Measurements from ENCODE around the gene SPINK14.

SPINK14 gene, protein sequence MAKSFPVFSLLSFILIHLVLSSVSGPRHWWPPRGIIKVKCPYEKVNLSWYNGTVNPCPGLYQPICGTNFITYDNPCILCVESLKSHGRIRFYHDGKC

DNA sequence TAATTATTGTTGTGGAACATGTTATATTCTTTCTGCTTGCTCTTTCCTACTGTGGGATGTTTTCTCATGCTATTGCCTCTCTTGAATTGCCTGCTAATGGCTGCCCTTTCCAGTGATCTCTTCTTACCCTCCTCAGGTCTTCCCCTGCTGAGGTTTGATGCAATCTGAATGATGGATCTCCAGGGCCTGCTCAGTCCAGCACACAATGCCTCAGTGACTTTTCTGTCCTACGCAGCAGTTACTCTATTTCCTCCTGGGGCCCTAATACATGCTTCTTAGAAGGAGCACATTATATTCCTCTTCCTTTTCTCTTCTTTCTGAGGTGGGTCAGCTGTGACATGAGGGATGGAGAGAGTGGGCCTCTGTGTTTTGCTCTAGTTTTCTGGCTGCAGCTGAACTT lies at the start of gene SPINK14:
Gene SPINK14 (plus strand): TSS at position 301 of the 400 bp plus-strand sequence. CDS start 1,187 bp downstream, outside the sequence.
- DNase-seq (ENCODE audit: low spot score) = no peak

DNA sequence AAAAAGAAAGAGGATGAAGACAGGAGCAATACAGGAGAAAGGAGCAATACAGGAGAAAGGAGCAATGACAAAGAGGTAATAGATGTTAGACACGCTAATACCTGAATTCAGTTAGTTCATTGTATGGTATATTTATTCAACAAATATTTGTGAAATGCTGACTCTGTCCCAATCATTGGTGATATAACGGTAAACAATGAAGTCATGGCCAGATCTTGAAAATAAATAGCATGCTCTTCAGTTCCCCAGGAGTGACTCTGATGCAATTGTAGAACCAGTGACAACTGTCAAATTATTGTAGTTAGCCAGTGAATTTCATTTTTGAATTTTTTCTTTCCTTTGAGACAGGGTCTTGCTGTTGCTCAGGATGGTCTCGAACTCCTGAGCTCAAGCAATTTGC lies 48.0 kb upstream of the SPINK14 start:
- DNase-seq (ENCODE audit: low spot score) = no peak

DNA sequence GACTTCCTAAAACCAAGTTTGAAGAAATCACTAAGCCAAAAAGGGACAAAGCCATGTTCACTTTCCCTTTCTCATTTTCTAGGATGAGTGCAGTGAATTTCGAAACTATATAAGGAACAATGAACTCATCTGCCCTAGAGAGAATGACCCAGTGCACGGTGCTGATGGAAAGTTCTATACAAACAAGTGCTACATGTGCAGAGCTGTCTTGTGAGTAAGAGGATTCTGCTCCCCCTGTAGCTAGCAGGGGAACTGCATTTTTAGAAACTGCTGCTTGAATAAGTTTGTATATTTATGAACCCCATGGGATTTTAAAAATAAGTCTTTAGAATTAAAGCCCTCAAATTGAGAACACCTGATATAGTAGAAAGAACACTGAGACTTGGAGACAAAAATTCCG lies 42.7 kb upstream of the SPINK14 start:
- DNase-seq (ENCODE audit: low spot score) = no peak

DNA sequence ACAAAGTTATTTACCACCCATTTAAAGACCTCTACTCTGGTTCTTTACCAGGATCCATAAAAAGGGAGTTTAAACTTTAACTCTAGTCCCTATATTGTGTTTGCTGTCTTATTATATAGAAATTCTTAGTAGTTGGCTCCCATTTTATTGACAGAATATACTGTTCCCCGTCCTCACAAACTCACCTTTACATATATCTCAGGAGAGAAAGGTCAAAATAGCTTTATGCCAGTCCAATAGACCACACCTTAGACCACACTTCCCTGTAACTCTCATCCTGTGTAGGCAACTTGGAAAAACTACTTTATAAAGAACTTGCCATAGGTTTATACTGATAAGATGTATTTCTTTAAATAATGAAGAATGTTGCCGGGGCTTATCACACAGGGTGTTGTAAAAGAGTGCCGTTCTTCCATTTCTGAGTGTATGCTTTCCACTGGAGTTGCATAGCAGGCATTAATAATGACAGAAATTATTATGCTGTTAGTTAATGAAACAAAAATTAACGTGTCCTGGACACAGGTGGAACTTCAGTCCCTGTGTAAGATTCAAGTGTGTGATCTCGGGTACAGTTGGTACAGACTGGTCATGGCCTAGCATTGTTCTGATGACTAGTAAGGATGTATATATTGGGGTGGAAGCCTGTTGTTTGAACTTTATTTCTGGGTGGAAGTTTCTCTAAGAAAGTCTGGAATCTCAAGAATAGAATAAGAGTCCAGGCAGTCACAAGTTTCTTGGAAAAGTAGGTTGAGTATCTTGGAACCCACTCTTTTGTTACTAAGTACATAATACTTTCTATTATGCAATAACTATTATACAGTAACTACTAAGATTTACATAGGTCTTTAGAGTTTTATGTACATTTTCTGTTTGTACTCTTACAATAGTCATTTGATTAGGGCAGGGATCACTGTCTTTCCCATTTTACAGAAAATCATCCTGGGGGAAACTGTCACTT lies 33.0 kb upstream of the SPINK14 start:
- DNase-seq (ENCODE audit: low spot score) = no peak

DNA sequence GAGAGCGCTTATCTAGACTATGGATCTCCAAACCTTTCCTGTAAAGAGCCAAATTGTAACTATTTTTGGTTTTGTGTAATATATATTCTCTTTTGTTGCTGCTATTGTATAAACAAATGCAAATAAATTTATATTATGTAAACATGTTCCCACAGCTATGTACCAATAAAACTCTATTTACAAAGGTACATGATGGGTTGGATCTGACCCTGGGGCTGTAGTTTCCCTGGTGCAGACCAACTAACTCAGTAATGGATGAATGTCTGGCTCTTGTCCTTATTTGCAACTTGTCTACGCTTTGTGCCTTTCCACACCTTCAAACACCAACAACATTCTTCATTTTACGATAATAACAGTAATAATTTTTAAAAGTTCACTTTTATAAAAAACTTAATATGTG lies 27.5 kb upstream of the SPINK14 start:
- DNase-seq (ENCODE audit: low spot score) = no peak

DNA sequence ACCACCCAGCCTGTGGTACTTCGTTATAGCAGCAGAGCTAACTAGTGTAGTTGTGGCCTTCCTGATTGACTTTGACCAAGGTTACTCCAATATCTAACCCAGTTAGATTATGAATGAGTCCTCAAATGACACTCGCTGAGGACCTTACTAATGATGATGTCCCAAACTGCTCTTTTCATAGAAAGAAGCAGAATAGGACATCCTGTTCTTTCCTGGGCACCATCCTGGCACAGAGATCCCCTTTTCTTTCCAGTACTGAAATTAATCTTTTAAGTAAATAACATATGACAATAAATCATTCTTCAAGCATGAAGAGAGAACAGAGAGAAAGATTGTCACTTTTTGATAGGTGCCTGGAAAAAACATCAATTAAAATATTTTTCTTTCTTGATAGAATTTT lies 26.7 kb upstream of the SPINK14 start:
- DNase-seq (ENCODE audit: low spot score) = no peak

DNA sequence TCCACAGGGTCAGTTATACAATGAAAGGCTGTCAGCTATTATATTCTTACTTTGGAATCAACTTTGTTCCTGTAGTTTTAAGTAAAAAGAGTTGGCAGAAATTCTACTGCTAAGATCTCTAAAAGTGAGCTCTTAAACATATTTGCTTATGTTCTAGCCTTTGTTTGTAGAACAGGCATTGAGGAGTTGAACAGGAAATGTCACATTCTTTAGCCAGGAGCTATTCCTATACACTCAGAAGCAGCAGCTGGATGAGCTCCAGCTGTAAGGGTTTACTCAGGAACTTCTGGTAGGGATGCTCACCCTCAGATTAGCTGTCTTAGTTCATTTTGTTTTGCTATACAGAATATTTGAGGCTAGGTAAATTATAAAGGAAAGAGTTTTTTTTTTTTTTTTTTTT lies 22.4 kb upstream of the SPINK14 start:
- DNase-seq (ENCODE audit: low spot score) = no peak

DNA sequence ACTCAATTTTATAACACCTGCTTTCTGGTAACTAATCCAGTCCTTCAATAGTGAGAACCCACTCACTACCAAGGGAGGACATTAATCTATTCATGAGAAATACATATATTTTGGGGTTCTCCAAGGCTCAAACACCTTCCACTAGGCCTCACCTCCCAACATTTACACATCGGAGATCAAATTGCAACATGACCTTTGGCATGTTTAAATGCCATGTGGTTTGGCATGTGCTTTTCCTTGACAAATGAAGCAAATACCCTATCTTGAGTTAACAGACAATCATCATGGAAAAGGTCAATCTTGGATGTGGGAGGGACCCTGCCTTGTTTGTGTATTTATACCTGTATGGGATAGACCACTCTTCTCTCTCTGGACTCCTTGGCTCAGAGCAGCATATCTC lies 21.9 kb upstream of the SPINK14 start:
- DNase-seq (ENCODE audit: low spot score) = no peak

DNA sequence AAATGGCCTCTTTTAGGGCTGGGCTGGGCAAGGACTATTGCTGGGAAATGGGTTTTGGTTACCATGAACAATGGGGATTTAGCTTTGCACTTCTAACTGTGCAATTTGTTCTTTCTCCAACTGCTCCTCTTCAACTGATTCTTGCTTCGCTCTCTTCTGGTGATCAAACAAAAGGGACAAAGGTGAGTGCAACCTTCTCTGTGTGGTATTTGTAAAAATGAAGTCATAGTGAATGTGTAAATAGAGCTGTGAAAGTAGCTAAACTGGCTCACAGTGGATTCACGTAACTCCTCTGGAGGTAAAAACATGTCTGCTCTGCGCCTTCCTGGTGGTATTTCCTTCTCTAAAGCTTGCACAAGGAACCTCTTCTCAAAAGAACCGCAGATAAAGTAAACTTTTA lies 20.9 kb upstream of the SPINK14 start:
- no peak for DNase-seq (ENCODE audit: low spot score)

DNA sequence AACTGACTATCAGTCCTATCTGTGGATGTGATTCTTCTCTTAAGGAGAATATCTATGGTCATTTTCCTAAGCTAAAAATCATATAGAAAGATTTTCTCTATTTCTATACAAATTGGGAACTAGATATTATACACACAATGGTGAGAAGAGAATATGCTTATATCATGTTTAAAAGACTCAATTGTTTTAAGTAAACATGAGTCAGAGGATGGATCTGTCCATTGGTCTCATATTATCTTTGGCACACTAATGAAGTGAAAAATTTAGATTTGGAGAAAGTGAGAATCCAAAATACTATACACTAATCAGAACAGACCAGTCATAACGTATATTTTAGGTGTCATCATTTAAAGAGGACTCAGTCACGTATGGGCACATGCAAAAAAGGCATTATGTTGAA lies 16.5 kb upstream of the SPINK14 start:
- no peak for DNase-seq (ENCODE audit: low spot score)

DNA sequence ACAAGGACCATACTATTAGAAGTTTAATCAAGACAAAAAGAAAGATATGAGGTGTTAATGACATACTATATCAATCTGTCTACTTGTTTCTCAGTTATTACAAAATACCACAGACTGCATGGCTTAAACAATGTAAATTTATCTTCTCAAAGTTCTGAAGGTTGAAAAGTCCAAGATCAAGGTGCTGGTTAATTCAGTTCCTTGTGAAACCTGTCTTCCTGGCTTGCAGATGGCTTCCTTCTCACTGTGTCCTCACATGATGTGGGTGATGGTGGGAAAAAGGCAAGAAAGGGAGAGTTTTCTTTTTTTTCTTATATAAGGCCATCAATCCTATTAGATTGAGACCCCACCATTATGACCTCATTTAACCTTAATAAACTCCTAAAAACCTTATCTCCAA lies 15.6 kb upstream of the SPINK14 start:
- no peak for DNase-seq (ENCODE audit: low spot score)

DNA sequence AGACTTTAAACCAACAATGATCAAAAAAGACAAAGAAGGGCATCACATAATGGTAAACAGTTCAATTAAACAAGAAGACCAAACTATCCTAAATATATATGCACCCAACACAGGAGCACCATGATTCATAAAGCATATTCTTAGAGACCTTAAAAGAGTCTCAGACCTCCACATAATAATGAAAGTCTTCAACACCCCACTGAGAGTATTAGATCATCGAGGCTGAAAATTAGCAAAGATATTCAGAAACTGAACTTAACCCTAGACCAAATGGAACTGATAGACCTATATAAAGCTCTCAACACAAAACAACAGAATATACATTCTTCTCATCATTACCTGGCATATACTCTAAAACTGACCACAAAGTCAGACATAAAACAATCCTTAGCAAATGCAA lies 11.7 kb upstream of the SPINK14 start:
- no peak for DNase-seq (ENCODE audit: low spot score)

DNA sequence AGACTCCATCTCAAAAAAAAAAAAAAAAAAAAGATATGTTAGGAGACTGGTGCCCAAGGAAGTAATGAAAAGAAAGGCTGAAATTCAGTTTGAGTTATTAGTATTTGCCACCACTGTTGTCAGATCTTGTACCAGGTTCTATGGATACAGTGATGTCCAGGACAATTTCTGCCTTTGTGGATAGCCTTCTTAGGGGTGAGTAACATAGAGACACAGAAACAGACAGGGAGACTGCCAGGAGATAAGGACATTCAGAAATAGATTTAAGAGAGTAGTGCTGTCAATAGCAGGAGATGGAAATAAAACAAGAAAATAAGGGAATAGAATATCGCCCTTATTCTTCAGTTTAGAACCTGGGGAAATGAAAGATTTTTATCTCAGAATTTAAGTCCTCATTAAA lies 6.3 kb upstream of the SPINK14 start:
- no peak for DNase-seq (ENCODE audit: low spot score)

DNA sequence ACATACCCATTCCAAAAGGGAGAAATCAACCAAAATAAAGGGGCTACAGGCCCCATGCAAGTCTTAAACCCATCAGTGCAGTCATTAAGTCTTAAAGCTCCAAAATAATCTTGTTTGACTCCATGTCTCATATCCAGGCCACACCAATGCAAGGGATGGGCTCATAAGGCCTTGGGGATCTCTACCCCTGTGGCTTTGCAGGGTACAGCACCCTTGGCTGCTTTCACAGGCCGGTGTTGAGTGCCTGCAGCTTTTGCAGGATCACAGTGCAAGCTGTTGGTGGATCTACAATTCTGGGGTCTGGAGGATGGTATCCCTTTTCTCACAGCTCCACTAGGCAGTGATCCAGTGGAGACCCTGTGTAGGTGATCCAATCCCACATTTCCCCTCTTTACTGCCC lies 5.0 kb upstream of the SPINK14 start:
- no peak for DNase-seq (ENCODE audit: low spot score)

DNA sequence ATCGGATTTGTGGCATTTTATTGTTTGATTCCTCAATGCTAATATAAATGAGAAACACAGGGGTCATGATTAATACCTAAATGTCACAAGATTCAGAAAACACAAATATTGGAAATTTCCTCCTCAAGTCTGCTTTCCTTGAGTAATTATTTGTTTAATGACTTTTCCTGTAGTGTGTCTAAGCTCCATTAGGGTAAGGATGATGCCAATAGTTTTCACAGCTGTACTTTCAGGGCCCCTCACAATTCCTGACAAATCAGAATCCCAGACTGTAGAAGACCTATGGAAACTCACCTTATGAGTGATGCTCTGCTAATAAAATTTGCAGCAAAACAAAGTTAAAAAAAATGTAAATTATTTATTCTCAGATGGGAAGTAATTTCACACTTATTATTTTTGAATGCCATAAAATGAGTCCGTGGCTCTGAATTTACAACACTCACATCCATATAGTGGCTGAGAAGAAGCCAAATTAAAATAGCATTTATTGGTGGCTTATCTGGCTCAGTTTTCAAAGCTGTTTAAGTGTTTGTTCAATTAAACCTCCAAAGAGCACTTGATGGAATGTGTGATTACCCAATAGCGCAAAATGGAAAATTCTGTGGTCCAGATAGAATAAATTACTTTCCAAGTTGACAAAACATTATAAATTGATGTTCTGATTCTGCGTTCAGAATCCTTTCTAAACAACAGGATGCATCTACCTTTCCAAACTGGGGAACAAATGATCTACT lies 1.6 kb upstream of the SPINK14 start:
- DNase-seq (ENCODE audit: low spot score) = no peak

DNA sequence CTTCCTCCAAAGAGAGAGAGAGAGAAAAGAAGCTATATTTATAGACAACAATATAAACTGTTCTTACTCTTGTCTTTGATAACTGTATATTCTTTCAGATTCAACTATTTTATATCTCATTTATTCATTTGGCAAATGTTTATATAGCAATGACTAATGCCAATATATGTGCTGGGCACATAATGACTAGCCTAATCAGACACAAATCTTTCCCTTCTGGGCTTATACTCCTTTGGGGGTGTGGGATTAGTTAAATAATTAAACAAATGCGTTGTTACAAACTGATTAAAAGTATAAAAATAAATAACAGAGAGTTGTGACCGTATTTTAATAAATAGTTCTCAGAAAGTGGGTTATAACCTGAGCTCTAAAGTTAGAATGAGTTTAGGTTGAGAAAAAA lies 4.0 kb downstream of the SPINK14 start:
- DNase-seq (ENCODE audit: low spot score) = no peak

DNA sequence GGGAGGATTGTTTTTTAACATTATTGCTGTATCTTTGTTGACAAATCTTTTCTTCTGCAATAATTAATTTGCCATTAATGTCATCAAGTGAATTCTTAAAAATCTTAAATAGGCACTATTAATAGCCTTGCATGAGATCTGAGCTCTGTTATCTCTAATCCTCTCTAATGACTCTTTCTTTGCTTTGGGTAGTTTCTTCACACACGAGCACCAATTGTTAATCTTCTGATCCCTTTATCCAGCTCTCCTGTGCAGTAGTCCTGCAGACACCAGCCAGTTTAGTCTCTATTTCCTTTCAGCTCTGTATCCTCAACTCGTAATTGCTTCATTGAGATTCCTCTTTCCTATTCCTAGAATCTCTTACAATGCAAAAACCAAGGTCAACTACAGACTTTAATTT lies 8.1 kb downstream of the SPINK14 start:
- DNase-seq (ENCODE audit: low spot score) = no peak

DNA sequence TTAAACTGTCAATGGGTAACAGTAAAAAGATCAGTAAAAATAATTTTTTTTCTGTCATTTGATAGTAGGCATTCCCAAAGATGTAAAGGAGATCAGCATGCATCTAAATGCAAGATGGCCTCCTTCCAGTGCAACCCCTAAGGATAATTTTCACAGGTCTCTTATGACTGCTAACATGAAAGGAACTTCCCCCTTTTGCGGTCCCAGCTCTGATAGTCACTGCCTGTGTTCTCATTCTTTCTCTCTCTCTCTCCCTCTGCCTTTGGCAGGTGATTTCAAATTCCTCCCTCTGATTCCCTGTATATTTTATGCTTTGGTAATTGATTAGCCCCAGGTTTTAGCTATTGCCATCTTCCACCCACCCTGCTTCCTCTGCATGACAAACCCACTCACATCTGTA lies 8.9 kb downstream of the SPINK14 start:
- no peak for DNase-seq (ENCODE audit: low spot score)

DNA sequence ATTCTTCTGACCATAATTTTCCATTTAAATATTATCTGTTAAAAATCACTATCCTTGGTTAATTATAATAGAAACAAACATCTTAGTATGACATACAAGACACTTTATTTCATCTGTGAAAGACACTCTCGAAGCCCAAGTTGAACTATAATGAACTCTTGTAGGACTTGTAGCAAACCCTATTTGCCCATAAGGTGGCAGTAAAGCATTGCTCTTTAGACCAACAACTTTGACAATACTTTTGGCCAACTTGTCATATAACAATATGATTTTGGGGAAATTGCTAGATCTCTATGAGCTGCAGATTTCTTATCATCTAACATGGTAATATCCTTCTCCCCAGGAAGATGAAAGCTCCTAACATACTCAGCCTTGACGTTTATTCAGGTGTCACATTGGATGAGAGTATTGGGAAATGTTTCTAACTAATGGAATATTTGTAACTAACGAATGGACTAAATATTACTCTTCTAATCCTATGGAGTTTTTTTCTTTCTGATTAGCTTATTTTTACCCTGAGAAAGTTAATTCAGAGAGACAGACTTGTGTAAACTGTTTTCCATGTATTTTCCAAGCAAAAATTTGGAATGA lies 11.0 kb downstream of the SPINK14 start:
- DNase-seq (ENCODE audit: low spot score) = peak; percentile 3

DNA sequence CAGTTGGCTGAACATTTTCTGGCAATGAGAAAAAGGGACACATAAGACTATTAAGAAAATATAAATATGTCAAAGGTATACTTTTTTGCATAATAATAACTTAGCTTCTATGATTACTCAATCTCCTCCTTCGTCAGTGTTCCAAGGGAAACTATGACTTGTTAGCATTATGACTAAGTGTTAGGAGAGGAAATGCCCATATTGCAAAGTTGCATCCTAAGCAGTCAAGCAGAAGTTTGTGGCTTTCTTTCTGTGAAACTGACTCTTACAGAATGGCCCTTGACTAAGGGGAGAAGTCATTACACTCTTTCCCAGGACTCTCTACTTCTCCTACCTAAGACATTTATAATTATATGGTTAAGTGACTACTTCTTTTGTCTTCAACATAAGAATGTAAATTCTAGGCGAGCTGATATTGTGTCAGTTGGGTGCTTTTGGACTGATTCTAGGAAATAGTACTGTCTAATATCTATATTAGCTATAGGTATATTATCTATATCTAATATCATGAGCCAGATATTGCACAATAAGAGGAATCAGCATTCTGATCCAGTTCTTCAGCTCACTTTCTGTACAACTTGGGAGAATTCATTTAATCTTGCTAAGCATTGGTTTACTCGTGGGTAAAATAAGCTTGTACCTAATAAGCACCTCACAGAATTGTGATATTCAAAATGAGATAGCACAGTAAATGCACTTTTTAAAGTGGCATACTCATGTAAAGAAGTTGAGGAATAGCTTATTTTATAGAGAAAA lies 18.1 kb downstream of the SPINK14 start:
- no peak for DNase-seq (ENCODE audit: low spot score)

DNA sequence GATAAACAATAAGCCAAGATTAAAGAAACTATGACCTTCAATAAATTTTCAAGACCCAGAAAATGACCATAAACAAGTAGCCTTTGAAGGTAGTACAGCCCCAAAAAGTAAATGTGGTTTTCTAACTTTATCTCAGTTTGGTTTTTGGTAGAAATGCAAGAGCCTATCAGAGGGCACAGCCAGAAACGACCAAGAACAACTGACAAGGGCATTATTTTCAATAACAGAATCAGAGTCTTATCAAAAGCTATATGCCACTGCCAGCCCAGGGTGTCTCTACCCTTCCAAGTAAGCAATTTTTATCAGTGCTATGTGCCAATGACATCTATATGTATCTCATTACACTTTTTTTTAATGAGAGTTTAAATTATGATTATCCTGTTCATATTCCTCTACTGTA lies 22.7 kb downstream of the SPINK14 start:
- DNase-seq (ENCODE audit: low spot score) = no peak

DNA sequence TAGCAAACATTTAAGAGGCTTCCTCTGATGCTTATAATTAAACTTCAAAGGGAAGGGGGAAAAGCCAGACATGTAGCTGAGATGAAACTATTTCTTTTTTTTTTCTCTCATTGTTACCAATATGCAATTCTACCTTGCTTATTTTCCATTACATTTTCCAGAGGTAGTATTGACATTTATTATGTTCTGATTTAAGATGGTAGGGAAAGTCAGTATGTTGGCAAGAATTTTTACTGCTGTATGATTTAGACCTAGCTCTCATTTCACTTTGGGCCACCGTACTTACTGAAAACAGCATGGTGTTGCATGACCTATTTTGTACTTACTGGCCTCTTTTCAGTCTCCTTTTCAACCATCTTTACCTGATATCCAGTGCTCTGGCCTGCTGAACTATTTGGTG lies 24.9 kb downstream of the SPINK14 start:
- DNase-seq (ENCODE audit: low spot score) = no peak

All from AG08395 (cell line).